Stimulated activated CD4-positive, alpha-beta T cell treated with anti-CD3 and anti-CD28 coated beads, TNF-alpha, amount 100 ng/mL, for 1 hour (primary cell): Measurements from ENCODE around the gene CD2.

Experiments used
- DNase-seq, 3 donors: peaks; one replicate each; pipeline ENCODE4 v3.0.0-alpha.2; 2020; ENCODE audit warnings: low read depth in 3 of 3, low spot score in 1 of 3

CD2 gene, protein sequence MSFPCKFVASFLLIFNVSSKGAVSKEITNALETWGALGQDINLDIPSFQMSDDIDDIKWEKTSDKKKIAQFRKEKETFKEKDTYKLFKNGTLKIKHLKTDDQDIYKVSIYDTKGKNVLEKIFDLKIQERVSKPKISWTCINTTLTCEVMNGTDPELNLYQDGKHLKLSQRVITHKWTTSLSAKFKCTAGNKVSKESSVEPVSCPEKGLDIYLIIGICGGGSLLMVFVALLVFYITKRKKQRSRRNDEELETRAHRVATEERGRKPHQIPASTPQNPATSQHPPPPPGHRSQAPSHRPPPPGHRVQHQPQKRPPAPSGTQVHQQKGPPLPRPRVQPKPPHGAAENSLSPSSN

DNA sequence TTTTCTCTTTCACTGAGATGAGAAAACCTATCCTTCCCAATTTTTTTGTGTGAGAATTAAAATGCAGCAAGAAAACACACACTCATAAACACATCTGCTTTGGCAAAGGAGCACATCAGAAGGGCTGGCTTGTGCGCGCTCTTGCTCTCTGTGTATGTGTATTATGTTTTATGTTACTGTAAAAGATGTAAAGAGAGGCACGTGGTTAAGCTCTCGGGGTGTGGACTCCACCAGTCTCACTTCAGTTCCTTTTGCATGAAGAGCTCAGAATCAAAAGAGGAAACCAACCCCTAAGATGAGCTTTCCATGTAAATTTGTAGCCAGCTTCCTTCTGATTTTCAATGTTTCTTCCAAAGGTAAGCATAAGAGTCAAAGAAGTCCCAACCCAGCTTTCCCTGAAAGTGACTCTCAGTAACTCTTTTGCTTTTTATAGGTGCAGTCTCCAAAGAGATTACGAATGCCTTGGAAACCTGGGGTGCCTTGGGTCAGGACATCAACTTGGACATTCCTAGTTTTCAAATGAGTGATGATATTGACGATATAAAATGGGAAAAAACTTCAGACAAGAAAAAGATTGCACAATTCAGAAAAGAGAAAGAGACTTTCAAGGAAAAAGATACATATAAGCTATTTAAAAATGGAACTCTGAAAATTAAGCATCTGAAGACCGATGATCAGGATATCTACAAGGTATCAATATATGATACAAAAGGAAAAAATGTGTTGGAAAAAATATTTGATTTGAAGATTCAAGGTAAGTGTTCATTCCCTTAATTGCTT lies at the start of gene CD2:
Gene CD2 (plus strand): TSS at position 233 of the 780 bp plus-strand sequence. CDS start 63 bp downstream, at position 296.
- DNase-seq = no peak

DNA sequence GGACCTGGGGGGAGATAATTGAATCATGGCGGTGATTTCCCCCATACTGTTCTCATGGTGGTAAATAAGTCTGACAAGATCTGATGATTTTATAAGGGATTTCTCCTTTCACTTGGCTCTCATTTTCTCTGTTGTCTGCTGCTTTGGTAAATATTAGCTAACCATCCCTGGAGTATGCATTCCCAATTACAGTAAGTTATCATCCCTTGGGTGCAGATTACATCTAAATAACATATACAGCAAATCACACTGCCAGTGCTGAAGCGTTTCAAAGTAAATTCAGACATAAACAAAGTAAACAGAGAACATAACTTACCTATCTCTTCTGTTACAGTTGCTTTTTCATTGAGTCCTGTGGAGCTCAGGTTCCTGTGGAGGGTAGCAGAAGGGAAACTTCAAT lies 48.1 kb upstream of the CD2 start:
- no peak for DNase-seq

DNA sequence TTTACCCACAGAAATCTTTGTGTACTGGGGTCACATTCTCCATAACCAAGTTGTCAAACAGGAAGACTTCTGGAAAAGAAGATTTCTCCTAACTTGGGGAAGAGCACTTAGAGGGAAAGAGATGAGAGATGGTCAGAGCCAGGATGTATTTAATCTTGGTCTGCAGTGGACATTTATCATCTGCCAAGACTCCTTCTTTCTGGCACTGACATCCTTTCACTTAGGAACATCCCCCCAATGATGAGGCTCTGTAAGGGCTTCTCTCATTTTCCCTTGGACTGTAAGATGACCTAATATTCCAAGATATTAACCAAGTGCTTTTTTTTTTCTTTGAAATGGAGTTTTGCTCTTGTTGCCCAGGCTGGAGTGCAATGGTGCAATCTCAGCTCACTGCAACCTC lies 47.4 kb upstream of the CD2 start:
- no peak for DNase-seq

DNA sequence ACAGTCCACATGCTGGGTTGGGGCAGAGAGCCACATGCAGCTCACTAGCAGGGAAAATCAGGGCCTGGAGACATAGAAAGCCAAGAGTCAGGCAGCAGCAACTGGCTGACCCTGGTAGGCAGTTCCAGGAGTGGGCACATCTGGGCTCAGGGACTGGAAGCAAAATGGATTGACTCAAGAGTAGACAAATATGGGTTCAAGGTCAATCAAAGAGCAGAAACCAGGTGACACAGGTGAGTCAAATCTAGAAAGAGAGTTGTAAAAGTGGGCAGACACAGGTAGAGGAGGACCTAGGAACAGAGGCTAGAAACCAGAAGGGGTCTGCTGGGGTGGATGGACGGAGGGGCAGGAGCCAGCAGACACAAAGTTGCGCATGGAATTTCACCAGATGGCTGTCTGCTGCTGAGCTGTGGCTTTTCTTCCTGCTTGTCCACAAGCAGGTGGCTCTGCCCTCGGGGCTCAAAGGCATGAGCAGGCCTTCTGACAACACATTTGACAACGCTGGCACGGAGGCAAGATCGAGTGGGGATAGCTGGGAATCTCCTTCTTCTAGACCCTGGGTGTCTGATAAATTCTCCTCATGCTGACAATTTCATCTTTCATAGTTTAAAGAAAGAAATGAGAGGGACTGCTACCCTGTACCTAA lies 45.9 kb upstream of the CD2 start:
- DNase-seq = no peak

DNA sequence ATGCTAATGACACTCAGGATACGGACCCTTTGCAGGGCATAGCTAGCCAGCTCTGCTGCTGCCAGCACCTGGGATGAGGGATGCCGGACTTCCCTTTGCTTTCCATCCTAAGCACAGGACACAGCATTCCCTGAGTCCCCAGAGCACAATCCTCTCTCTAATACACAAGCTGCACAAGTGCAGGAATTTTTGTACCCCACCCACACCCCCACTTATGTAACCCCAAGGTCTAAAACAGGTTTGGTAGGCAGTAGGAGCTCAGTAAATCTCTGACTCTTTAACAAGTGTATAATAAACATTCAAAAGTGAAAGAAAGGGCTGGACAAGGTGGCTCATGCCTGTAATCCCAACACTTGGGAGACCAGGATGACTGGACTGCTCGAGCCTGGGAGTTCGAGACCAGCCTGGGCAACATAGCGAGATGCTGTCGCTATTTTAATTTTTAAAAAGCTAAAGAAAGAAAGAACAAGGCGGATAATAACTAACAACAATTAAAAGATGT lies 44.5 kb upstream of the CD2 start:
- no peak for DNase-seq

DNA sequence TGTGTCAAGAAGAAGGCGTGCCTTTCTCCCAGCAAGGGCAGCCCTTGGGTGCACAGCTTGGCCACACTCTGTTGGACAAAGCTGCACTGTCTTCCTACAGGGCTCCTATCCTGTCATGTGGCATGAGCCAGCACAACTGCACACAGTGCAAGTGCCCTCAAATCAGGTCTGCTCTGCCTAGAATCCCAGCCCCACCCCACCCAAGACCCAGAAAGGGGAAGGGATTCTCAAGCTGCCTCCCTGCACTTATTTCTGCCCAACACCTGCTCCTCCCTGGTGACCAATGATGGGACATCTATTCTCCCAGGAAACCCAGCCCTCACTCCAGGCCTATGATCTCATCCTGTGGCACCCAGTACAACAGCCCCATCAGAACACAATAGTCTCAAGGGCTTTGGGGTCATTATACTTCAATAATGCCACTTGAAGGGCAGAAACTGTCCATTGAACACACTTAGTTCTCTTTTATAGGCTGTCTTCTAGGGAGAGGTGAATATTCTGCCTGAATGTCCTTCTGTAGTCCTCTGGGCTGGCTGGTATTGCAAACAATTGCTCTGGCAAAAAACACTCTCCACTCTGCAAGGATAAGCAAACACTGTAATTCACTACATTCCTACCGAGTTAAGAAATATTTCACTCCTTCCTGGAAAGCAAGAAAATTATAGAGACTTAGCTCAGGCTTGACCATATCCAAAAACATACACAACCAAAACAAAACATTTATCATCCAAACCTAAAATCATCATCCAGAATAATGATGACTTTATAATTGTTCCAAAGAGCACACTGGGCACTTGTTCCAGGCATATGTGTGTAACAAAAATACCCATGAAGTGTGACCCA lies 43.6 kb upstream of the CD2 start:
- no peak for DNase-seq

DNA sequence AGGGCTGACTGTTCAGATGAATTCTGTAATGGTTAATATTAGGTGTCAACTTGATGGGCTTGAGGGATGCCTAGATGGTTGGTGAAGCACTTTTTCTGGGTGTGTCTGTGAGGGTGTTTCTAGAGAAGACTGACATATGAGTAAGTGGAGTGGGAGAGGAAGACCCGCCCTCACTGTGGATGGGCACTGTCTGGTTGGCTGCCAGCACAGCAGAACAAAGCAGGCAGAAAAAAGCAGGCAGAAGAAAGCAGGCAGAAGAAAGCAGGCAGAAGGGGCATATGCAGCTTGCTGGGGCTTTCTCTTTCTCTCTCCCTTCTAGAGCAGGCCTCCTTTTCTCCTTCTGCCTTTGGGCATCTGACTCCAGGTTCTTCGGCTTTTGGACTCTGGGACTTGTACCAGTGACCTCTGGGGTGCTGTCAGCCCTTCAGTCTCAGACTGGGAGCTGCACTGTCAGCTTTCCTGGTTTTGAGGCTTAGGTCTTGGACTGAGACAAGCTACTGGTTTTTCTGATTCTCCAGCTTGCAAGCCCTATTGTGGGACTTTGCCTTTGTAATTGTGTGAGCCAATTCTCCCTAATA lies 42.9 kb upstream of the CD2 start:
- peak in 1 of 3 donors; percentile 11 for DNase-seq

DNA sequence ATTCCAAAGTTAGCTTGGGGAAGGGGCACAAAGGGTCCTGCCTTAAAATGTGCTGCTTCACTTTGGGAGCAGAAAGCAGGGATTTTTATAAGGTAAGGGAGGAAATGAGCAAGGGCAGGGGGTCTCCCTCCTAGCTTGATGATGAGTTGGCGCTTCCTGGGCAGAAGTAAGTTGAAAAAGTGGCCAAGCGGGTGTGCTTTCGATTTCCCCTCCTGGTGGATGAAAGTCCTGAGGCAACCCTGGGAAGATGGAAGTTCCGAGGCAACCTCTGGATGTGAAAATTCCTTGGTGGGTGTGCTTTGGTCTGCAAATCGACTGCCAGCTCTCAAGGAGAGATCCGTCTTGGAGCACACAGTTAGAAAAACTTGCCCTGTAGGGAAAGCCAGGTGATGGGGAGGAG lies 41.7 kb upstream of the CD2 start:
- DNase-seq = no peak

DNA sequence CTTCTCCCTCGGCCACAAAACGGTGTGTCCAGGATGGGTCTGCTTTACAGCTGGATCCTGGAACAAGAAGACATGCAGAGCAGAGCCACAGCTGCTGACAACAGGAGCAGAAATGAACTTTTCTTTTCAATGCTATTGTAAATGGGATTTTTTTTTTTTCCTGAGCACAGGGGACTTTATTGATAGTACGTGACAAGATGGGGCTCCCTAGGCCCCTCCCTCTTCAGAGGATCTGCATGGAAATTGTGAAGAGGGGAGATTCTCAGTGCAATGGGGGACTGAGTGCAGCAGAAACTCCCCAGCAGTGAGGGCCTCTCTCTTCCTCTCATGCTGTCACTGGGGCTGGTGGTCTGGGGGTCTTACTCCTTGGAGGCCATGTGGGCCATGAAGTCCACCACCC lies 40.8 kb upstream of the CD2 start:
- no peak for DNase-seq

DNA sequence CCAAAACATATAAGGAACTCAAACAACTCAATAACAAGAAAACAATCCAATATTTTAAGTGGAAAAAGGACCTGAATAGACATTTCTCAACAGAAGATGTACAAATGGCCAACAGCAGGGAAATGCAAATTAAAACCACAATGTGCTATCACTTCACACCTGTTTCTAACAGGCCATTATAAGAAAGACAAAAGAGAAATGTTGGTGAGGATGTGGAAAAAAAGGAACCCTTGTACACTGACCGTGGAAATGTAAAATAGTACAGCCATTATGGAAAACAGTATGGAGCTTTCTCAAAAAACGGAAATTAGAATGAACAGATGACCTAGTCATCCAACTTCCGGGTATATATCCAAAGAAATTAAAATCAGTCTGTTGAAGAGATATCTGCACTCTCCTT lies 37.8 kb upstream of the CD2 start:
- no peak for DNase-seq

DNA sequence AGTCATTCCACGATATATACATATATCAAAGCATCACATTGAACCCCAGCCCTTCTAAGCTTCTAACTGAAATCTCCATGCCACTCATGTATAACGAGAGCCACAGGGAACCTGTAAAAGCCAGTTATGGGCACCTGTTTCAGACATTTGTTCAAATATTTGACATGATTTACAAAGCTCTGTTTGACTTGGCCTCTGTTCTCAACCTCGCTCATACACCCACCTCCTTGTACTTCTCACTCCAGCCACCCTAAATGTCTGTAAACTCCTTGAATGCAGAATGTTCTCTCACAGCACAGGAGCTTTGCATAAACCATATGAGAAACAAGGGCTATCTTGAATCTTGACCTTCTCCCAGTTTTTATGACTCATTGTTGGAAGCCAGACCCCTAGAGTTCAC lies 36.9 kb upstream of the CD2 start:
- DNase-seq = no peak

DNA sequence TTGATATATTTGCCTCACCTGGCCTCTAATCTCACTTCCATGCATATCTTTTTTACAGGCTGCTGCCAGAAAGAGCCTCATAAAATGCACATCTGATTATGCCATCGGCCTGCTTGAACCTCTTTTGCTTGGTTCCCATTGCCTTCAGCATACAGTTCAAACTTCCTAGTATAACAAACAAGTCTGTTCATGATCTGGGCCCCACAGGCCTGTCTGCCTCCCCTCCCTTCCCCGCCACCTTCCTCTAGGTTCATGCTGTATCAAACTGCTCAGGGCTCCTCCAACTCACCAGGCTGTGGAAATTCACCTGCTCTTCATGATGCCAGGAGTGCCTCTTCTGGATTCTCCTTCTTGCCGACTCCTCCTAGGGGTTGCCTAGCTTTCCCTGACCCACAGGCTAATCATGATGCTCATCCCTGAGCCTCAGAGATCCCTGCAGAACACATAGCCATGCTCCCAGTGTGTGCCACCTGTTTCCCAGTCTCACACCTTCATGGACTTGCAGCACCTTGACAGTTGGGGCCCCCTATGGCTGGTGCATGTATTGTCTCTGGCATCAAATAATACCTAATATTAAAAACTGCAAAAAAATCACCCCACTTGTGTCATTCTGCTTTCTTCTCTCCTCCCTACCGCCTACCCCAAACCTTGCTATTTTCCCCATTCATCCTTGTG lies 33.7 kb upstream of the CD2 start:
- DNase-seq = no peak

DNA sequence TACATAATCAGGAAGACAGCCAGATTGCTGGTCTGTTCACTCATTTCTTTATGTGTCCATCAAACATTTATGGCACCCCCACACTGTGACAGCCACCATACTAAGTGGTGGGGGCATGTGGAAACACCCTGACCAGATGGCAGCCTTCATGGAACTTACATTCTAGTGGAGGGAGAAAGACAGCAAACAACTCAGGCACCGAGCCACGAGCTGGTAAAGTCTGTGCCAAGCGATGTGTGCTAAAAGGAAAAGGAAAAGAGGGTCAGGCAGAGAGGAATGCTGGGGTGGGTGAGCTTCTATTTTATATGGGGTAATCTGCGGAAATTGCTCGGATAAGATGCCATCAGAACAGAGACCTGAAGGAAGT lies 33.2 kb upstream of the CD2 start:
- DNase-seq = no peak

DNA sequence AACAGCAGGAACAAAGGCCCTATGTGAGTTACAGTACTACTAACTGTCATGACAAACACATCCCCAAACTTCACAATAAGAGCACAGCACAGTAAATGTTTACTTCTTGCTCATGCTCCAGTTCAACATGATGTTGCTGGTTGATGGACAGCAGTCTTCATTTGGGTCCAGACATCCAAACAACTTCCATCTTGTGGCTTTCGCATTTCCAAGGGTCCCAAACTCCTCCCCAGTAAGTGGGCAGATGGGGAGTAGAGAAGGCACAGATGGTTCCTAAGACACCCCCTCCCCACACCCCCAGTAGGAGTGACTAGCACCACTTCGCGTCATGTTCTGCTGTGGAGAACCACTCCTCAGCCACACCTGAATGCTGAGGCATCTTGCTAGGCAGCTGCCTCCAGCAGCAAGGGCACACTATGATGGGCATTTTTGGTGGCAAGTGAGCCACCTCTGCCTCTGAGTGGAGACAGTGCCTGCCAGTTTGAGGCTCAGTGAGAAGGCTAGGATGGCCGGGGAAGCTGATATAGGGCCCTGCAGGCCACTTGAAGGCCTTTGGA lies 32.7 kb upstream of the CD2 start:
- no peak for DNase-seq

DNA sequence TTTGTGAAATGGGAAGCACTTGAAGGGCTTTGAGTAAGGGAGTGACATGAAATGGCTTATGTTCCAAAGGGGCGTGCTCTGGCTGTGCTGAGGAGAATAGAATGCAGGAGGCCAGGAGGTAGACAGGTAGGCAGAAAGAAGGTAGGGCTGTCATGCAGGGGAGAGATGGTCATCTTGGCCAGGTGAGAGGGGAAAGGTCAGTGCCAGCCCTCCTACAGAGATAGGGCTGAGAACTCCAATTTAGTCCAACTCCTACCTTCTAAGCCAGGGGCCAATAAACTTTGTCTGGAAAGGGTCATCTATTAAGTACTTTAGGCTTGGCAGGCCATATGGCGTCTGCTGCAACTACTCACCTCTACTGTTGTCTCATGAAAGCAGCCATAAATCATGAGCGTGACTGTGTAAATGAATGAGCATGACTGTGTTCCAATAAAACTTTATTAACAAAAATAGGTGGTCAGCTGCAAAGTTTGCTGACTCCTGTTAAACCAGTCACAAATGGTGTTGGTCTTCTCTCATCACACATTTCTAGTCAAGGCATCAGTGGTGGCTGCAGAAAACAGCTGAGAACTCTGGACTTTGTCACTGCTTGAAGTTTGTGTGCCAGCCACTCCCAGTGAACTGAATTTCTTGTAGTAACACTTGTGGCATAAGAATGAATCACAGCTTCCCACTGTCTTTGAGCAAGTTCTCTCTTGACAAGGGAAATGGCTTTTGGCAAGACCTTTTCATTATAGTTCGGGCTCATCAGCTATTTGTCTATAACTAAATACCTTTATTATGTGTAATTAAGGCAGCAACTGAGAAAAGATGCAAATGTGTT lies 32.0 kb upstream of the CD2 start:
- DNase-seq = no peak

DNA sequence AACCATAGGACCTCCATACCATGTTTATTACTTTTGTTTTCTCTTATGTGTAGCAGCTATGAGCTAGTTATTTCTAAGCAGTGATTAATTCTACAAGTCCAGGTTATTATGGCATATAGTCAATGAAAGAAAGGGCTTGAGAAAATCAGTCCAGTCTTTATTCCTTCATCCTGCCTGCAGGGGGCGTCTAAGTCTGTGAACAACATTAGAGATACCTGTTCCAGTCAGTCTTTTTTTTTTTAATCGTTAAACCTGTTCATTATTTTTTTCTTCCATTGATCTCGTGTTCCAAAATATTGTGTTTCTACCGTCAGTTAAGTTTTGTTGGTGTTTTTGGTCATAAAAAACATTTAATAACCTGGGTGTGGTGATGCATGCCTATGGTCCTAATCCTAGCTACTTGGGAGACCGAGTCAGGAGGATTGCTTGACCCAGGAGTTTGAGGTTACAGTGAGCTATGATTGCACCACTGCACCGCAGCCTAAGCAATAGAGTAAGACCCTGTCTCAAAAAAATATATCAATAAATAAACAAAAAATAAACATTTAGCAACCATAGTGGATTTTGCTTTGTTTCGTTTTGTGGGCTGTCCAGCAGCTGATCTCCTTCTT lies 29.4 kb upstream of the CD2 start:
- DNase-seq = peak; percentile 49 to 56 (median 55)

DNA sequence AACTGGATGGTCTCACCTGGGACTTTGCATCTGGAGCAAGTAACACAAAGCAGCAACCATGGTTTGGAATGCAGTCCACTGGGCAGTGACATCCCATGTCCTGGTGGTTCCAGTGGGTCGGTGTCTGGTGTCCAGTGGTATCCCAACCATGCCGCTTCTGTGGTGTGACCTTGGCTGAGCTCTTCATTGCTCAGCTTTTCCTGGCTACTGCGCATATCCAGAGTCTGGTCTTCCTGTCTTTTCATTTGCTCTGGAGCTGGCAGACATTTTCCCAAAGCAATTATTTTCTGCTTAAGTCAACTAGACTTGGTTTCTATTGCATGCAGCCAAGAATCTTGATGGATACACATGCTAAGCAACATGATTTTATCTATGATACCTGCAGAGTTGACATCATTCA lies 28.4 kb upstream of the CD2 start:
- DNase-seq = no peak
